GM12873 (cell line): Measurements from ENCODE around the gene PKIB.

Experiments used
- TF ChIP-seq, protein P1 (sequence below): IDR thresholded peaks from 2 replicates; pipeline ENCODE4 v1.5.1; 2012; ENCODE audit warnings: low read depth, mild to moderate bottlenecking, moderate library complexity, low read length, control low read depth; ENCODE audit not compliant: insufficient read depth; ENCODE audit errors: missing control alignments

PKIB gene

GRCh38 chr6:122569230-122569771 is 40.9 kb upstream of the PKIB start:
- TF ChIP-seq, protein P1, sequence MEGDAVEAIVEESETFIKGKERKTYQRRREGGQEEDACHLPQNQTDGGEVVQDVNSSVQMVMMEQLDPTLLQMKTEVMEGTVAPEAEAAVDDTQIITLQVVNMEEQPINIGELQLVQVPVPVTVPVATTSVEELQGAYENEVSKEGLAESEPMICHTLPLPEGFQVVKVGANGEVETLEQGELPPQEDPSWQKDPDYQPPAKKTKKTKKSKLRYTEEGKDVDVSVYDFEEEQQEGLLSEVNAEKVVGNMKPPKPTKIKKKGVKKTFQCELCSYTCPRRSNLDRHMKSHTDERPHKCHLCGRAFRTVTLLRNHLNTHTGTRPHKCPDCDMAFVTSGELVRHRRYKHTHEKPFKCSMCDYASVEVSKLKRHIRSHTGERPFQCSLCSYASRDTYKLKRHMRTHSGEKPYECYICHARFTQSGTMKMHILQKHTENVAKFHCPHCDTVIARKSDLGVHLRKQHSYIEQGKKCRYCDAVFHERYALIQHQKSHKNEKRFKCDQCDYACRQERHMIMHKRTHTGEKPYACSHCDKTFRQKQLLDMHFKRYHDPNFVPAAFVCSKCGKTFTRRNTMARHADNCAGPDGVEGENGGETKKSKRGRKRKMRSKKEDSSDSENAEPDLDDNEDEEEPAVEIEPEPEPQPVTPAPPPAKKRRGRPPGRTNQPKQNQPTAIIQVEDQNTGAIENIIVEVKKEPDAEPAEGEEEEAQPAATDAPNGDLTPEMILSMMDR: no peak

DNA sequence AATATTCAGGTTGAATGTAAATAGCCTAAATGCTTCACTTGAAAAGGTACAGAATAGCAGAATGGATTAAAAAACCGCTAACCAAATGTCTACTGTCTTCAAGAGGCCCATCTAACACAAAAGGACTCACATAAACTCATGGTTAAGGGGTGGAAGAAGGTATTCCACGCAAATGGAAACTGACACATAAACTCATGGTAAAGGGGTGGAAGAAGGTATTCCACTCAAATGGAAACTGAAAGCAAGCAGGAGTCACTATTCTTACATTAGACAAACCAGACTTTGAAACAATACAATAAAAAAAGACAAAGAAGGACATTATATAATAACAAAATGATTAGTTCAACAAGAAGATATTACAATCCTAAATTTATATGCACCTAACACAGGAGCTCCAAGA is 38.3 kb upstream of the PKIB start:
- TF ChIP-seq, protein P1: no peak

- TF ChIP-seq, protein P1: no peak
These were observed 33.3 kb upstream of the PKIB start for GRCh38 chr6:122576888-122577287.

- TF ChIP-seq, protein P1: no peak
These were observed 31.2 kb upstream of the PKIB start for GRCh38 chr6:122578961-122579360.

DNA sequence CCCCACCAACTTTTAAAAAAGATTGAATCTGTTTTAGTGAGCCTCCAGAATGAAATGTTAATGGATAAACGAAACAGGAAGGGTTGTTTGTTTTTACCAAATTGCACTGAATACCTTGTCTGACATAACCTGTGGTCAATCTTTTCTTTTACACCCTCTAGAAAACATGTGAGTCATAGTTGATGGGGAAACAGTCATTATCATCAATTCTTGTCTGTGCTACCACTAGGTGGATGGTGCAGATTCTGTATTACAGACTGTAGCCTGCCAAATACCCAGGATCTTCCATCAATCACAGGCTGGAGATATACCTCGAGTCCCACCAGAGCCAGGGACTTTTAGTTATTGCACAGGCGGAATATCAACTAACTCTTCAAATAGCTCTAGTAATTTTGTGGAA is 29.5 kb upstream of the PKIB start:
- TF ChIP-seq, protein P1: no peak

DNA sequence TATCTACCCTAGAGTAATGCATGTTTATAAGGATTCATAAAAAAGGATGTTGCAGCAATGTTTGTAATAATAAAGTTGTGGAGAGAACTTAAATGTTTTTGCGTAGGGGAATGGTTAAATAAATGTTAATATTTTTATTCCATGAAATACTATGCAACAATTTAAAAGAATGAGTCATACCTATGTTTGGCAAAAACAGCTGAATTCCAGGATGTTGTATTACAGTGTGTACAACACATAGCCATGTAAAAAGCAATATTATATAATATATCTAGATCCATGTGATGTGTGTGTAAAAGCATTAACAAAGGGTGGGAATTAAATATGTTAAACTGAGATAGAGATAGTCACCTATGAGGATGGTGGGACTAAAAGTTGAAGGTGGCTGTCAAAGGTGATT is 21.1 kb upstream of the PKIB start:
- TF ChIP-seq, protein P1: no peak

DNA sequence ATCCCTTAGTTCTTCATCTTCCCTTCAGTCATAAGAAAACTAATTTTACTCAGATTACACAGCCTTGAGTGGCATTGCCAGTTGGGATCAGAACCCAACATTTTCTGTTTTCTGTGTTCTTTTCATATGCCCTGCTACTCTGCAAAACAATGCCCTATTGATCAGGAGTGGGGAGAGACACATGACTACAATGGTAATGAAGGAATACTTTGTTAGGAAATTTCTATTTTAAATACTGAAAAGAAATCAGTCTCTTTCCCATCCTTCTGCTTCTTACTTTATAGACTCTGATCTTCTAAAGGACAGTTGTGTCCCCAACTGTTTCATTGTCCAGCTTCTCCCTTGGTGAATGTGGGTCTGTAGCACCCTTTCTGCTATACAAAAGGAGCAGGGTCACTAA is 5.5 kb upstream of the PKIB start:
- TF ChIP-seq, protein P1: no peak
